ENCODE data around the gene DLEC1. TPM values are rescaled to one million over a fixed set of nuclear protein-coding genes. Genes with fewer than 3 reads are reported as not detected.

DLEC1 gene
- total and polyA plus RNA-seq, 2 donors (not counting 1 experiment from before 2014, with no cell fraction given) = 0.52 to 2.1 TPM

DNA sequence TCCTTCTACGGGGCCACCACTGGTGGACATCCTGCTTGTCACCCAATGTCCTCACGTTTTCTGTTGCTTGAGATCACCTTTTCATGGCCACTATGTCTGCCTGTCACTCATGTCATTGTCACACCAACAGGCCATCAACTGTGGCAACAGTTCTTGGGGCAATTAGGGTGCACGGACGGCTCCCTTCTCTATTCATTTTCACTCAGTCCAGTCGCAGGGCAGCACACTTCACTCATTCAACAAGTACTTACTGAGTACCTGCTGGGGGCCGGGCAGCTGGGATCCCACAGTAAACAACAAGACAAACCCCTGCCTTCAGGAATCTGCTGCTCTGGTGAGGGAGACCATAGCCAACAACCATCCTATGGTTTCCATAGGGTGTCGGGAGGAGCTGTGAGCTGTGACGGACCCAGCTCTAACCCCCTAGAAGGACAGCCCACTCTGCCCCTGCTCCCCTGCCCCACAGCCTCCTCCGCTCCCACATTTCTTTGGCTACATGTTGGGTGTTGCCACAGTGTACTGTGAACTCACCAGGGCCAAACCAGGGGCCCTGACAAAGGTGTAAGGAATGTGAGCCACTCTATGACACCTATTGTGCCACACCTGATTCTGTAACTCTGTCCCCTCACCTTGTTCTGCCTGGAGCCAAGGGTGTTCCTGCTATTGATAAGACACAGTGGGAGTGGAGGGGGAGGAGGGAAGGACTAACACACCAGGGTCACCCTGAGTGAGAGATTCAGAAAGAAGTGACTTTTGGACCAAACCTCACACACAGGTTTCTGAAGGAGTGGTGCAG lies 46.5 kb upstream of the DLEC1 start:
- H3K27me3 Mint-ChIP-seq = no peaks in the 10 kb centered on the region
- ChIA-PET POLR2A (no interaction called here), CTCF (interaction anchor here (0.9 kb wide), 1 partner anchor 9 kb away, joined by 4 read pairs; no protein-coding TSS in a partner anchor)

More for the DNA sequence above, 46.5 kb upstream of the DLEC1 start:
- H3K4me3 ChIP-seq (ENCODE audit: control extremely low read depth in 1 of 5, extremely low read depth in 1 of 5, insufficient read depth in 1 of 5, low read depth in 2 of 5, low read length in 4 of 5) = no peak overlapping the region
- H3K27ac ChIP-seq (ENCODE audit: low read length in 2 of 2) = no peak overlapping the region
- Mint-ChIP-seq H3K9me3 (ENCODE audit: insufficient read depth) (no peaks in the 10 kb centered on the region), H3K4me3 (peak overlapping the region; percentile 99), H3K27ac (peak overlapping the region; percentile 32), H3K4me1 (peaks cover 34% of the 10 kb centered on the region)
- 93% methylated on average over 6 of the region's 9 CpGs for WGBS (ENCODE audit: insufficient coverage)
- no peak overlapping the region for H3K9ac ChIP-seq (ENCODE audit: low read length)
- intact Hi-C loops (cut with micrococcal nuclease) = loop anchor here (2.0 kb wide), 1 partner anchor 504 kb away; the partner anchor contains the start of gene EXOG
- peaks cover 20 to 27% of the 10 kb centered on the region in 2 donors for H3K4me1 ChIP-seq (ENCODE audit: control insufficient read depth in 2 of 2, insufficient read depth in 2 of 2, low read length in 2 of 2)
- no peaks in the 10 kb centered on the region for H4K20me1 ChIP-seq (ENCODE audit: control insufficient read depth, insufficient read depth, low read length, poor library complexity, severe bottlenecking)
- H3K36me3 ChIP-seq (replicated peaks in 1 of 2; ENCODE audit: control extremely low read depth in 1 of 2, control insufficient read depth in 1 of 2, extremely low read depth in 1 of 2, insufficient read depth in 2 of 2, low read length in 1 of 2) = peaks cover 0 to 7% of the 10 kb centered on the region in 2 experiments
- peak; percentile 6 for DNase-seq
- ATAC-seq (ENCODE audit: low read depth) = no peak
- no peak overlapping the region for H3K4me2 ChIP-seq (replicated peaks; ENCODE audit: low read depth, low read length, poor library complexity, severe bottlenecking)
- no peaks in the 10 kb centered on the region for H3K27me3 ChIP-seq (replicated peaks in 1 of 4; ENCODE audit: control extremely low read depth in 1 of 4, control insufficient read depth in 3 of 4, insufficient read depth in 4 of 4, low read length in 3 of 4)
- H3K9me3 ChIP-seq (ENCODE audit: control extremely low read depth in 1 of 3, control insufficient read depth in 2 of 3, insufficient read depth in 1 of 3, low read length in 2 of 3) = peaks cover 0 to 5% (median 0%) of the 10 kb centered on the region in 3 donors
- H2AFZ ChIP-seq (ENCODE audit: insufficient read depth, low read depth, low read length, poor library complexity, severe bottlenecking) = peak overlapping the region; percentile 90
- peaks cover 12% of the 10 kb centered on the region for H3K79me2 ChIP-seq (ENCODE audit: control insufficient read depth, insufficient read depth, low read length)
- no peak for TF ChIP-seq CTCF (IDR thresholded peaks at IDR 0.05)

Data from B cell (primary cell).